OCI-LY1 (cell line): Measurements from ENCODE around the gene BUD31.
A peak's percentile ranks its signal among the peaks of the same experiment; 100 is the strongest.

Experiments
- H2AFZ ChIP-seq: fragments of 200-600 bp; sonication (generic), shearing (Covaris generic); 2 replicates; pipeline ENCODE4 v1.6.0; 2014; ENCODE audit warnings: antibody characterized with exemption, mild to moderate bottlenecking, low read length
- H3F3A ChIP-seq: fragments of 200-600 bp; sonication (generic), shearing (Covaris generic); 2 replicates; pipeline ENCODE4 v1.6.0; 2014; ENCODE audit warnings: mild to moderate bottlenecking, antibody characterized with exemption, low read length, moderate library complexity; ENCODE audit not compliant: insufficient read depth
- H3K27ac ChIP-seq: fragments of 200-600 bp; sonication (generic); 2 replicates; pipeline ENCODE4 v1.5.1; 2014; ENCODE audit warnings: low read length, mixed run types, mild to moderate bottlenecking, low read depth; ENCODE audit not compliant: poor library complexity, severe bottlenecking
- H3K27me3 ChIP-seq: fragments of 200-600 bp; sonication (generic); 2 replicates; pipeline ENCODE4 v1.6.0; 2014; ENCODE audit warnings: antibody characterized with exemption, mild to moderate bottlenecking, low read length, moderate library complexity; ENCODE audit not compliant: insufficient read depth
- H3K36me3 ChIP-seq: fragments of 200-600 bp; sonication (generic); 2 replicates; pipeline ENCODE4 v1.6.1; 2014; ENCODE audit warnings: mild to moderate bottlenecking, antibody characterized with exemption, low read length, moderate library complexity, mixed read lengths; ENCODE audit not compliant: insufficient read depth
- H3K4me1 ChIP-seq: fragments of 200-600 bp; sonication (generic); 2 replicates; pipeline ENCODE4 v1.5.1; 2014; ENCODE audit warnings: mild to moderate bottlenecking, low read length, moderate library complexity; ENCODE audit not compliant: insufficient read depth, severe bottlenecking
- H3K4me2 ChIP-seq: fragments of 200-600 bp; sonication (generic), shearing (Covaris generic); 2 replicates; pipeline ENCODE4 v1.6.1; 2014; ENCODE audit warnings: low read length
- H3K4me3 ChIP-seq: fragments of 200-600 bp; sonication (generic); 2 replicates; pipeline ENCODE4 v1.5.1; 2014; ENCODE audit warnings: low read length, low read depth, mild to moderate bottlenecking, mixed read lengths; ENCODE audit not compliant: poor library complexity, severe bottlenecking
- H3K79me2 ChIP-seq: fragments of 200-600 bp; shearing (Covaris generic); 2 replicates; pipeline ENCODE4 v1.6.1; 2016; ENCODE audit warnings: mixed run types, low read length, mixed read lengths; ENCODE audit not compliant: insufficient read depth
- H3K9ac ChIP-seq: fragments of 200-600 bp; sonication (generic), shearing (Covaris generic); 2 replicates; pipeline ENCODE4 v1.6.1; 2014; ENCODE audit warnings: mild to moderate bottlenecking, low read length, mixed read lengths
- H3K9me2 ChIP-seq: fragments of 200-600 bp; sonication (generic), shearing (Covaris generic); 2 replicates; pipeline ENCODE4 v1.6.1; 2014; ENCODE audit warnings: low read depth, mild to moderate bottlenecking, low read length, mixed read lengths
- H3K9me3 ChIP-seq: fragments of 200-600 bp; shearing (Covaris generic); 2 replicates; pipeline ENCODE4 v1.6.1; 2014; ENCODE audit warnings: low read length, mixed read lengths
- H4K20me1 ChIP-seq: fragments of 200-600 bp; sonication (generic), shearing (Covaris generic); 2 replicates; pipeline ENCODE4 v1.6.0; 2016; ENCODE audit warnings: mild to moderate bottlenecking, low read length; ENCODE audit not compliant: insufficient read depth
- EZH2 ChIP-seq: fragments of 200-600 bp; sonication (generic), shearing (Covaris generic); IDR thresholded peaks from 2 replicates; pipeline ENCODE4 v1.8.0; 2017; ENCODE audit warnings: borderline replicate concordance, mixed run types, mild to moderate bottlenecking, antibody characterized with exemption, low read length, moderate library complexity, mixed read lengths
- TF ChIP-seq, protein P1 (sequence below): fragments of 200-600 bp; sonication (generic), shearing (Covaris generic); IDR thresholded peaks from 2 replicates; pipeline ENCODE4 v1.5.1; 2017; ENCODE audit warnings: mild to moderate bottlenecking, antibody characterized with exemption, low read length, moderate library complexity, mixed read lengths

BUD31 gene

DNA sequence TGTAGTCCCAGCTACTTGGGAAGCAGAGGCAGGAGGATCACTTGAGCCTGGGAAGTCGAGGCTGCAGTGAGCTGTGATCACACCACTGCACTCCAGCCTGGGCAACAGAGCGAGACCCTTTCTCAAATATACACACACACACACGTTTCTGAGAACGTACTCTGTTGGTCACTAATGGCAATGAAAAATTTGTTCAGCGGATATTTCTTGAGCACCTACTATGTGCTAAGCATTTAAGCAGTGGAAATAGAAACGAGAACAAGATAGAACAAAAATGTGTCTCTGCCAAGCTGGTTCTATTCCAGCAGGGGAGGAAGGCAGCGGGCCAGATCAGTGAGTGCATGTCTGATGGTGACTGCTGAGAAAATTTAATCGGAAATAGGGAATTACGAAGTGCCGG lies 25.6 kb upstream of the BUD31 start:
- Histone ChIP-seq H3K9me2 (no peaks in the 10 kb centered on the region), H3K9ac (no peak overlapping the region), H3K27ac (peak overlapping the region; percentile 45), H3K9me3 (no peaks in the 10 kb centered on the region), H3K27me3 (no peaks in the 10 kb centered on the region), H3F3A (peaks cover 19% of the 10 kb centered on the region), H4K20me1 (no peaks in the 10 kb centered on the region), H3K4me1 (peaks cover 42% of the 10 kb centered on the region), H2AFZ (no peak overlapping the region), H3K4me2 (no peak overlapping the region), H3K4me3 (no peak overlapping the region), H3K79me2 (peaks cover 12% of the 10 kb centered on the region; the same call in 1 of the 2 replicates), H3K36me3 (peaks cover 58% of the 10 kb centered on the region)
- TF ChIP-seq, protein P1, sequence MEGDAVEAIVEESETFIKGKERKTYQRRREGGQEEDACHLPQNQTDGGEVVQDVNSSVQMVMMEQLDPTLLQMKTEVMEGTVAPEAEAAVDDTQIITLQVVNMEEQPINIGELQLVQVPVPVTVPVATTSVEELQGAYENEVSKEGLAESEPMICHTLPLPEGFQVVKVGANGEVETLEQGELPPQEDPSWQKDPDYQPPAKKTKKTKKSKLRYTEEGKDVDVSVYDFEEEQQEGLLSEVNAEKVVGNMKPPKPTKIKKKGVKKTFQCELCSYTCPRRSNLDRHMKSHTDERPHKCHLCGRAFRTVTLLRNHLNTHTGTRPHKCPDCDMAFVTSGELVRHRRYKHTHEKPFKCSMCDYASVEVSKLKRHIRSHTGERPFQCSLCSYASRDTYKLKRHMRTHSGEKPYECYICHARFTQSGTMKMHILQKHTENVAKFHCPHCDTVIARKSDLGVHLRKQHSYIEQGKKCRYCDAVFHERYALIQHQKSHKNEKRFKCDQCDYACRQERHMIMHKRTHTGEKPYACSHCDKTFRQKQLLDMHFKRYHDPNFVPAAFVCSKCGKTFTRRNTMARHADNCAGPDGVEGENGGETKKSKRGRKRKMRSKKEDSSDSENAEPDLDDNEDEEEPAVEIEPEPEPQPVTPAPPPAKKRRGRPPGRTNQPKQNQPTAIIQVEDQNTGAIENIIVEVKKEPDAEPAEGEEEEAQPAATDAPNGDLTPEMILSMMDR = no peak
- no peak for TF ChIP-seq EZH2

DNA sequence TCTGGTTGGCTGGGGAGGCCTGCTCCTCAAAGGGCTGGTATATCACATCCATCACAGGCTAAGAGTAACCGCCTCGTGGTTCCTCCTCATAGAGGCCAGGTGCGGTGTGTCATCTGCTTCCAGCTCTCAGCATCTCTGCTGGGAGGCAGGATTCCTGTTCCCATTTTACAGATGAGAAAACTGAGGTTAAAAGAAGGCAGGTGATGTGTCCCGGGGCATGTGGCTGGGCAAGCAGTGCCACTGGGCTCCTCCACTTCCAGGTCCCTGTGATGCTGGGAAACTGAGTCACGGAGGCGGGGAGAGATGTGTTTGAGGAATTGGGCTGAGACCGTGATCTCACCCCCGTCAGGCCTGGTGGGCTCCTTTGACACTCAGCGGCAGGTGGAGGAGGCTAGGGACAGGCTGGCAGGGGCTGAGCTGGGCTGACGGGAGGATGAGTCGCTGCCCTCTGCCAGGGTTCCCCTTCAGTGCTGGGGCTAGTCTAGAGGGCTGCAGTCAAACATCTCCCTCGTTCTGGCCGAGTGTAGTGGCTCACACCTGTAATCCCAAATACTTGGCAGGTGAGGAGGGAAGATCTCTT lies 24.9 kb upstream of the BUD31 start:
- Histone ChIP-seq H3K9me3 (no peaks in the 10 kb centered on the region), H3K4me2 (no peak overlapping the region), H2AFZ (no peak overlapping the region), H3F3A (peaks cover 19% of the 10 kb centered on the region), H3K9me2 (no peaks in the 10 kb centered on the region), H3K79me2 (peaks cover 12% of the 10 kb centered on the region; the same call in 1 of the 2 replicates), H3K27me3 (no peaks in the 10 kb centered on the region), H3K9ac (no peak overlapping the region), H3K27ac (peak overlapping the region; percentile 45), H4K20me1 (no peaks in the 10 kb centered on the region), H3K4me1 (peaks cover 41% of the 10 kb centered on the region), H3K36me3 (peaks cover 58% of the 10 kb centered on the region), H3K4me3 (no peak overlapping the region)
- TF ChIP-seq EZH2 = no peak
- TF ChIP-seq, protein P1 = no peak

DNA sequence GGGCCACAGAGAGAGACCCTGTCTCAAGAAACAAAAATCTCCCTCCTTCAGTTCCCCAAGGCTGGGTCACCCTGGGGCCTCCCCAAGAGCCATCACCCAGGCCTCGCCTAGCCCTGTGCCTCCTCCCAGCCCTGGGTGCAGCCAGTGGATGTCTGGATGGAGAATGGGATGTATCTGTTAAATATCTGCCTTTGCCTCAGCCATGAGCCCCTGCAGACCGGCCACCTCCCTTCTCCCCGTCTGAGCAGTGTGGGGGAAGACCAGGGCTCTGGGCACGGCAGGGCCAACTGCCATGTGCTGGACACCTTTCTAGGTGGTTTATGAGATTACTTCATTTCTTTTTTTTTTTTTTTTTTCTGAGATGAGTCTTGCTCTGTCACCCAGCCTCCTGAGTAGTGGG lies 24.2 kb upstream of the BUD31 start:
- H3K27ac ChIP-seq = peak overlapping the region; percentile 45

More for the DNA sequence above, 24.2 kb upstream of the BUD31 start:
- H3K4me1 ChIP-seq = peaks cover 35% of the 10 kb centered on the region
- peaks cover 64% of the 10 kb centered on the region for H3K36me3 ChIP-seq
- H4K20me1 ChIP-seq = no peaks in the 10 kb centered on the region
- peaks cover 12% of the 10 kb centered on the region; the same call in 1 of the 2 replicates for H3K79me2 ChIP-seq
- no peaks in the 10 kb centered on the region for H3K9me2 ChIP-seq
- TF ChIP-seq, protein P1 = no peak
- no peak for TF ChIP-seq EZH2
- H3F3A ChIP-seq = peaks cover 12% of the 10 kb centered on the region
- no peak overlapping the region for H3K4me3 ChIP-seq
- H3K27me3 ChIP-seq = no peaks in the 10 kb centered on the region
- no peak overlapping the region for H3K4me2 ChIP-seq
- H3K9me3 ChIP-seq = no peaks in the 10 kb centered on the region
- H2AFZ ChIP-seq = no peak overlapping the region
- H3K9ac ChIP-seq = no peak overlapping the region
